NCI-H2196 treated with DMSO at 0.1 percent for 48 hours (cell line): ENCODE results near the gene FAM222A.
"Not testable (repeated sequence)": the region's sequence is repeated elsewhere in the genome, so short reads cannot be mapped to it uniquely, and the experiment has no call there.

Experiments
- DNase-seq: peaks from one replicate; lab custom pipeline; 2025; ENCODE audit not compliant: unreplicated experiment; lab: John Stamatoyannopoulos, UW

The FAM222A gene

GRCh38 chr12:109693653-109694600 is 19.7 kb upstream of the FAM222A start:
- no peak for DNase-seq

- DNase-seq: not testable (repeated sequence)
These were observed 19.0 kb upstream of the FAM222A start for GRCh38 chr12:109694629-109695028.

- DNase-seq: no peak
These were observed 18.2 kb upstream of the FAM222A start for GRCh38 chr12:109695416-109695815.

GRCh38 chr12:109695961-109696461 is 17.6 kb upstream of the FAM222A start:
- no peak for DNase-seq

- DNase-seq: no peak
These were observed 16.9 kb upstream of the FAM222A start for GRCh38 chr12:109696485-109697269.

GRCh38 chr12:109697270-109697553 is 16.4 kb upstream of the FAM222A start:
- no peak for DNase-seq

- no peak for DNase-seq
These were observed 15.7 kb upstream of the FAM222A start for GRCh38 chr12:109697877-109698468.

- no peak for DNase-seq
These were observed 14.8 kb upstream of the FAM222A start for GRCh38 chr12:109698820-109699219.

- DNase-seq: no peak
These were observed 12.6 kb upstream of the FAM222A start for GRCh38 chr12:109701064-109701463.

- no peak for DNase-seq
These were observed 11.3 kb upstream of the FAM222A start for GRCh38 chr12:109702111-109702841.

- no peak for DNase-seq
These were observed 9.9 kb upstream of the FAM222A start for GRCh38 chr12:109703684-109704083.

GRCh38 chr12:109704371-109705098 is 9.1 kb upstream of the FAM222A start:
- DNase-seq: no peak

GRCh38 chr12:109705291-109705690 is 8.3 kb upstream of the FAM222A start:
- no peak for DNase-seq

- no peak for DNase-seq
These were observed 7.3 kb upstream of the FAM222A start for GRCh38 chr12:109706398-109706746.

- peak; percentile 21 for DNase-seq
These were observed 6.7 kb upstream of the FAM222A start for GRCh38 chr12:109706747-109707469.

- DNase-seq: no peak
These were observed 6.2 kb upstream of the FAM222A start for GRCh38 chr12:109707470-109707821.

- DNase-seq: no peak
These were observed 4.7 kb upstream of the FAM222A start for GRCh38 chr12:109708939-109709338.

- DNase-seq: no peak
These were observed 4.1 kb upstream of the FAM222A start for GRCh38 chr12:109709401-109709991.

- DNase-seq: no peak
These were observed 3.3 kb upstream of the FAM222A start for GRCh38 chr12:109710205-109710746.
